ENCODE data around the gene GRID1. TPM values are rescaled to one million over a fixed set of nuclear protein-coding genes. Genes with fewer than 3 reads are reported as not detected.

The GRID1 gene
- polyA plus RNA-seq, 1 of the 3 experiments (the other 2 are of a cell fraction) = 0.13 TPM

GRCh38 chr10:86349940-86350630, 16.5 kb downstream of the GRID1 start:
- Histone ChIP-seq H3K4me1 (ENCODE audit: control insufficient read depth in 1 of 2, insufficient read depth in 2 of 2, low read depth in 1 of 2, low read length in 1 of 2) (peaks cover 0 to 36% of the 10 kb centered on the region in 2 experiments; a peak in 2 of 4 replicates), H3K4me3 (ENCODE audit: low read depth in 2 of 2, low read length in 1 of 2) (no peak overlapping the region), H3K36me3 (replicated peaks in 1 of 2; ENCODE audit: control insufficient read depth in 1 of 2, insufficient read depth in 2 of 2, low read length in 1 of 2) (no peaks in the 10 kb centered on the region), H3K27me3 (ENCODE audit: insufficient read depth) (no peaks in the 10 kb centered on the region), H3K79me2 (ENCODE audit: insufficient read depth) (no peaks in the 10 kb centered on the region), H3K27ac (ENCODE audit: low read depth in 2 of 2, low read length in 1 of 2) (no peak overlapping the region), H3K9me3 (no peaks in the 10 kb centered on the region), H3K4me2 (no peak overlapping the region), H3K9me2 (no peaks in the 10 kb centered on the region), H2AFZ (ENCODE audit: low read depth) (no peak overlapping the region), H4K20me1 (ENCODE audit: insufficient read depth) (no peaks in the 10 kb centered on the region), H3K9ac (no peak overlapping the region), H3F3A (replicated peaks; ENCODE audit: insufficient read depth) (no peaks in the 10 kb centered on the region)
- WGBS (ENCODE audit: low lambda C conversion rate) = 6% methylated on average over 4 of the region's 5 CpGs
- TF ChIP-seq CTCF (IDR thresholded peaks at IDR 0.05) = no peak
- TF ChIP-seq RXRA (IDR thresholded peaks at IDR 0.05; ENCODE audit: borderline replicate concordance, low read depth) = no peak
- no peak for TF ChIP-seq RAD21 (IDR thresholded peaks at IDR 0.05; ENCODE audit: low read length)
- no peak for TF ChIP-seq IRF3 (IDR thresholded peaks at IDR 0.05; ENCODE audit: low read depth, low read length)
- no peak for TF ChIP-seq GABPA (IDR thresholded peaks at IDR 0.05; ENCODE audit: low read depth)
- no peak for TF ChIP-seq FOXM1 (IDR thresholded peaks at IDR 0.05; ENCODE audit: low read depth)
- TF ChIP-seq RCOR1 (IDR thresholded peaks at IDR 0.05; ENCODE audit: low read length) = no peak
- no peak for TF ChIP-seq PBX3 (IDR thresholded peaks at IDR 0.05)
- TF ChIP-seq FOXJ3 (CRISPR knock-in tag; IDR thresholded peaks at IDR 0.05) = no peak
- no peak for TF ChIP-seq USF2 (IDR thresholded peaks at IDR 0.05; ENCODE audit: borderline replicate concordance, low read depth, low read length)
- POLR2A ChIA-PET = interaction anchor here (1.3 kb wide), 1 partner anchor 12 kb away, joined by 3 read pairs; no protein-coding TSS in a partner anchor
- no peak for DNase-seq
- CTCF ChIA-PET = interaction anchor here (1.0 to 13.2 kb wide), 19 partner anchors 12 to 563 kb away, joined by 3 to 191 read pairs (median 5); partner anchors contain the start of gene GRID1

- Histone ChIP-seq H3K27ac (ENCODE audit: low read depth in 2 of 2, low read length in 1 of 2) (no peak overlapping the region), H3K4me2 (no peak overlapping the region), H3K9ac (no peak overlapping the region), H3K4me1 (ENCODE audit: control insufficient read depth in 1 of 2, insufficient read depth in 2 of 2, low read depth in 1 of 2, low read length in 1 of 2) (peaks cover 0 to 42% of the 10 kb centered on the region in 2 experiments; a peak in 2 of 4 replicates), H3K4me3 (ENCODE audit: low read depth in 2 of 2, low read length in 1 of 2) (no peak overlapping the region; a peak in 1 of 4 replicates), H3K9me2 (no peaks in the 10 kb centered on the region), H4K20me1 (ENCODE audit: insufficient read depth) (no peaks in the 10 kb centered on the region), H3F3A (replicated peaks; ENCODE audit: insufficient read depth) (no peaks in the 10 kb centered on the region), H3K27me3 (ENCODE audit: insufficient read depth) (no peaks in the 10 kb centered on the region), H3K79me2 (ENCODE audit: insufficient read depth) (no peaks in the 10 kb centered on the region), H2AFZ (ENCODE audit: low read depth) (no peak overlapping the region), H3K36me3 (replicated peaks in 1 of 2; ENCODE audit: control insufficient read depth in 1 of 2, insufficient read depth in 2 of 2, low read length in 1 of 2) (no peaks in the 10 kb centered on the region), H3K9me3 (no peaks in the 10 kb centered on the region)
- peak; percentile 70 for DNase-seq
- 29% methylated on average over 3 of the region's 3 CpGs for WGBS (ENCODE audit: low lambda C conversion rate)
- ChIA-PET CTCF (interaction anchor here (0.9 to 13.2 kb wide), 29 partner anchors 13 to 569 kb away, joined by 3 to 191 read pairs (median 7); partner anchors contain the start of gene GRID1), POLR2A (interaction anchor here (1.0 kb wide), 1 partner anchor 16 kb away, joined by 4 read pairs; no protein-coding TSS in a partner anchor)
- TF ChIP-seq FOXM1 (IDR thresholded peaks at IDR 0.05; ENCODE audit: low read depth) (no peak), USF2 (IDR thresholded peaks at IDR 0.05; ENCODE audit: borderline replicate concordance, low read depth, low read length) (no peak), SMC3 (IDR thresholded peaks at IDR 0.05; ENCODE audit: low read depth, low read length) (peak; percentile 56), CTCF (IDR thresholded peaks at IDR 0.05) (peak; percentile 38), SIN3A (IDR thresholded peaks at IDR 0.05; ENCODE audit: borderline replicate concordance, low read depth, low read length) (no peak)
Observed at GRCh38 chr10:86349474-86349873, 17.1 kb downstream of the GRID1 start.
